Stimulated activated naive B cell treated with anti-CD40 and anti-IgM and Interleukin-4, amounts not matched to agents 10 μg/mL and 1 μg/mL and 100 μg/mL, for 72 hours (primary cell): ENCODE measurements around the gene VASP.

Experiments
- ATAC-seq, 2 donors: fragments of 150-1000 bp; cut with Tn5 transposase; replicated peaks; 2 replicates each; pipeline ENCODE4 v1.10.0; 2021; ENCODE audit warnings: moderate library complexity in 1 of 2
- DNase-seq: peaks from one replicate; pipeline ENCODE4 v3.0.0; 2021
- H3K27ac Mint-ChIP-seq: one replicate; pipeline ENCODE4 v1.8.0; 2022; ENCODE audit warnings: mild to moderate bottlenecking, mixed read lengths
- H3K27me3 Mint-ChIP-seq, 2 donors: one replicate each; pipeline ENCODE4 v1.8.0; 2022; ENCODE audit warnings: mixed read lengths in 2 of 2
- H3K36me3 Mint-ChIP-seq, 2 donors: one replicate each; pipeline ENCODE4 v1.8.0; 2022; ENCODE audit warnings: mixed read lengths in 2 of 2, mild to moderate bottlenecking in 1 of 2
- H3K4me1 Mint-ChIP-seq, 2 donors: one replicate each; pipeline ENCODE4 v1.8.0; 2022; ENCODE audit warnings: mixed read lengths in 2 of 2, mild to moderate bottlenecking in 1 of 2
- H3K4me3 Mint-ChIP-seq, 2 donors: one replicate each; pipeline ENCODE4 v1.8.0; 2022; ENCODE audit warnings: mild to moderate bottlenecking in 2 of 2, mixed read lengths in 2 of 2, moderate library complexity in 1 of 2
- H3K9me3 Mint-ChIP-seq, 2 donors: one replicate each; pipeline ENCODE4 v1.8.0; 2022; ENCODE audit warnings: mixed read lengths in 2 of 2, mild to moderate bottlenecking in 1 of 2

Gene VASP

DNA sequence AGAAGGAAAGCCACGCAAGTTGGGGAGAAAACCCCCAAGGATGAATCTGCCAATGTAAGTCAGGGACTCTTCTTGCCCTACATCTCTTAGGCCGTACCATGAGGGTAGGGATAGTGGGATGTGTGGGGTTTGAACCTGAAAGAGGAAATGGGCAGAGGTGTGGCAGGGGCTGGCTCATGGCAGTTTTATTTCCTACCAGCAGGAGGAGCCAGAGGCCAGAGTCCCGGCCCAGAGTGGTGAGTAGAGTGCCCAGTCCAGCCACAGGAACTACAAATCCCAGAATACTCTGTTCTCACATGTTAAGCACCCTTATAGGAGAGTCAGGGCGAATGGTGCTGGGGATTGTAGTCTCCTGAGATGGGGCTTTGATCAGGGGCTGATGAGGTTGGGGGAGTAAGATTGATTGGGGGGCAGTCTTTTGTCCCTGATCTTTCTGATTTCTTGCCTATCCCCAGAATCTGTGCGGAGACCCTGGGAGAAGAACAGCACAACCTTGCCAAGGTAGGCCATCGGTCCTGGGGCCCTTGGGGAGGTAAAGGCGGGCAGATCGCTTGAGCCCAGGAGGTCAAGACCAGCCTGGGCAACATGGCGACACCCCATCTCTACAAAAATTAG lies 16.5 kb downstream of the VASP start:
- Mint-ChIP-seq H3K4me3 (no peak overlapping the region), H3K36me3 (peaks cover 51 to 57% of the 10 kb centered on the region in 2 donors), H3K4me1 (peaks cover 30 to 57% of the 10 kb centered on the region in 2 donors), H3K9me3 (no peaks in the 10 kb centered on the region), H3K27me3 (no peaks in the 10 kb centered on the region), H3K27ac (peak overlapping the region; percentile 87)
- DNase-seq (peak; percentile 78), ATAC-seq (peak; percentile 95 to 97)

DNA sequence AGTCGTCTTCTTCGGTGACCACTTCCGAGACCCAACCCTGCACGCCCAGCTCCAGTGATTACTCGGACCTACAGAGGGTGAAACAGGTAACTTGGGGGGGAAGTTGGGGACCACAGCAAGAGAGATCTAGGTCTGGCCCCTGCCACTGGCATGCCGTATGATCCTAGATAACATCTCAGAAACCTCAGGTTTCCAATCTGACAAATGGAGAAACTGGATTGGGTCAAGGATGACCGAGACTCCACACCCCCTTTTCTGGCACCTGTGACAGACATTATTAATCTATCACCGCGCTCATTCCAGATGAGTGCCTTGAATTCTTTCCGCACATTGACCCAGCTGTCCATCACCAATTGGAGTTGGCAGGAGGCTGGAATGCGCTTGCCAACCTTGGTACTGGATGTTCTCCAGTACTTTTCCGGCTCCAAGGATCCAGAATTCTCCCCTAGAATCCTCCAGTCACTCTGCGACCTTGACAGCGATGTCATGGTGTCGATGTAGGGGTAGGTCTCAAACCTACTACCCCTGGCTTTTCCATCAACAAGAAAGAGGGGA lies 17.4 kb downstream of the VASP start:
- H3K27me3 Mint-ChIP-seq = no peaks in the 10 kb centered on the region
- H3K27ac Mint-ChIP-seq = no peak overlapping the region
- peak overlapping the region in 1 of 2 donors; percentile 28 for H3K4me3 Mint-ChIP-seq
- ATAC-seq = no peak
- peaks cover 54 to 62% of the 10 kb centered on the region in 2 donors for H3K36me3 Mint-ChIP-seq
- H3K9me3 Mint-ChIP-seq = no peaks in the 10 kb centered on the region
- no peak for DNase-seq
- peaks cover 33 to 66% of the 10 kb centered on the region in 2 donors for H3K4me1 Mint-ChIP-seq

DNA sequence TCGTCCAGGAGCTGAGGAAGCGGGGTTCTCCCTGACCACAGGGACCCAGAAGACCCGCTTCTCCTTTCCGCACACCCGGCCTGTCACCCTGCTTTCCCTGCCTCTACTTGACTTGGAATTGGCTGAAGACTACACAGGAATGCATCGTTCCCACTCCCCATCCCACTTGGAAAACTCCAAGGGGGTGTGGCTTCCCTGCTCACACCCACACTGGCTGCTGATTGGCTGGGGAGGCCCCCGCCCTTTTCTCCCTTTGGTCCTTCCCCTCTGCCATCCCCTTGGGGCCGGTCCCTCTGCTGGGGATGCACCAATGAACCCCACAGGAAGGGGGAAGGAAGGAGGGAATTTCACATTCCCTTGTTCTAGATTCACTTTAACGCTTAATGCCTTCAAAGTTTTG lies 18.9 kb downstream of the VASP start:
- H3K9me3 Mint-ChIP-seq = no peaks in the 10 kb centered on the region
- no peaks in the 10 kb centered on the region for H3K27me3 Mint-ChIP-seq
- H3K27ac Mint-ChIP-seq = peak overlapping the region; percentile 77
- ATAC-seq (no peak), DNase-seq (no peak)
- peaks cover 46 to 54% of the 10 kb centered on the region in 2 donors for H3K36me3 Mint-ChIP-seq
- no peak overlapping the region for H3K4me3 Mint-ChIP-seq
- H3K4me1 Mint-ChIP-seq = peaks cover 33 to 66% of the 10 kb centered on the region in 2 donors

DNA sequence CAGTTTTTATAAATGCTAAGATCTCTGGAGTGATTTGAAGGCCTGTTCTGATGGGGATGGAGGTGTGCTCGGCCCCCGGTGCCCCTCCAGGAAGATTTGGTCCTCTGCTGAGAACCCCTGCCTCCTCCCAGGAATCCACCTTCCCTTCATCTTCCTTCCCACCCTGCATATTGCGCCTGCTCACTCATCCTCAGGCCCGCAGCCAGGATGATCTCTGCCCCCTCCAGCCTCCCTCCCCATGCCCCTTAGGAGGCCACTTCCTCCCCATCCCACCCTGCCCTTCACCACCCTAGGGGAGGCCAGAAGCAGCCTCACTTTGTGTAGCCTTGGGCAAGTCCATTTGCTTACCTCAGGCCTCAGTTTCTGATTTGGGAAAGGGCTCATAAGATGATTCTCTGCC lies 19.7 kb downstream of the VASP start:
- no peak overlapping the region for H3K4me3 Mint-ChIP-seq
- no peaks in the 10 kb centered on the region for H3K27me3 Mint-ChIP-seq
- peaks cover 31 to 60% of the 10 kb centered on the region in 2 donors for H3K4me1 Mint-ChIP-seq
- no peak for ATAC-seq
- H3K36me3 Mint-ChIP-seq = peaks cover 50 to 56% of the 10 kb centered on the region in 2 donors
- H3K9me3 Mint-ChIP-seq = peaks cover 0 to 4% of the 10 kb centered on the region in 2 donors
- DNase-seq = no peak
- peak overlapping the region; percentile 68 for H3K27ac Mint-ChIP-seq

DNA sequence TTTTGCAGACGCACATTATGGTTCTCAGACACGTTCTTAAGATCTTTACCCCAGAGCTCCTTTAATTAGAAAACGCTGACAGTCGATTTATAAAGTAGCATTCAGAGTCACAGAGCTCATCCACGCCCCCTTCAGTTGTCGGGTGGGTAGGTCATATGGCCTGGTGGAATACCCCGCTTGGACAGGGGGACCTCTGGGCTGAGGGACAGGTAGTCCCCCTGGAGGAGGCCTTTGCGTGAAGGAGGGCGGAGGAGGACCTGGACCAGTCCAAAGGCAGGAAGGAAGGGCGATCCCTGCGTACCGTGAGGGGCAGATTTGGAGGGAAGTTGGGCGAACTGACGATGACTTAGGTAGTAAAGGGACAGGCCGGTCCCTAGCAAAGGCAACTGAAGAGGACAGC lies 20.5 kb downstream of the VASP start:
- no peak for ATAC-seq
- DNase-seq = no peak
- Mint-ChIP-seq H3K9me3 (peaks cover 0 to 4% of the 10 kb centered on the region in 2 donors), H3K36me3 (peaks cover 49 to 58% of the 10 kb centered on the region in 2 donors), H3K27ac (peak overlapping the region; percentile 68), H3K4me3 (peak overlapping the region in 1 of 2 donors; percentile 55), H3K4me1 (peaks cover 30 to 58% of the 10 kb centered on the region in 2 donors), H3K27me3 (no peaks in the 10 kb centered on the region)

DNA sequence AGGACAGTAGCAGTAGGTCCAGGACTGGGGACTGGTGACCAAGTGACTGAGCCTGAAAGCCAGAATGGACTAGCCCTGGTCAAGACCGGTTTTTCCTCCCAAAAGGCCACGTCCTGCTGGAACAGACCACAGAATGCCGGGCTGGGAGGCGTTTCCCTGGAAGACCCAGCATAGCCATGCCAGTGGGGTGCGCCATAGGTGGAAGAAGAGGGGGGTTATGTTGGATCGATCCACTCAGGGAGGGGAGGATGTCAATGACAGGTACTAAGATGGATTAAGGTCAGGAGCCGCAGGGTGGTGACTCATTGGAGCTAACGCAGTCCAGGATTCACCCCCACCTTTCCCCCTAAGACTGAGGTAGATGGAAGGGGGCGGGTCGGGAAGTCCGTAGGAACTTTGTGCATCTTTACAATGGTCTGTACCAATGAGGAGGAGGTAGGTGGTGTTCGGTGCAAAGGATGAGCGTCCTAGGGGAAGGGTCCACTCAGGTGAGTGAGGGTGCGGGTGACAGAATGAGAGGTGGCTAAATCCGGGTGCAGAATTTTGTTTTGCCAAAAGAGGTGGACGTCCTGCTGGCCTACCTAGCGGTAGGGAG lies 21.0 kb downstream of the VASP start:
- peak overlapping the region; percentile 83 for H3K27ac Mint-ChIP-seq
- peak overlapping the region; percentile 18 to 55 for H3K4me3 Mint-ChIP-seq
- DNase-seq = no peak
- peaks cover 49 to 57% of the 10 kb centered on the region in 2 donors for H3K36me3 Mint-ChIP-seq
- H3K9me3 Mint-ChIP-seq = peaks cover 0 to 4% of the 10 kb centered on the region in 2 donors
- H3K27me3 Mint-ChIP-seq = no peaks in the 10 kb centered on the region
- no peak for ATAC-seq
- peaks cover 30 to 56% of the 10 kb centered on the region in 2 donors for H3K4me1 Mint-ChIP-seq

DNA sequence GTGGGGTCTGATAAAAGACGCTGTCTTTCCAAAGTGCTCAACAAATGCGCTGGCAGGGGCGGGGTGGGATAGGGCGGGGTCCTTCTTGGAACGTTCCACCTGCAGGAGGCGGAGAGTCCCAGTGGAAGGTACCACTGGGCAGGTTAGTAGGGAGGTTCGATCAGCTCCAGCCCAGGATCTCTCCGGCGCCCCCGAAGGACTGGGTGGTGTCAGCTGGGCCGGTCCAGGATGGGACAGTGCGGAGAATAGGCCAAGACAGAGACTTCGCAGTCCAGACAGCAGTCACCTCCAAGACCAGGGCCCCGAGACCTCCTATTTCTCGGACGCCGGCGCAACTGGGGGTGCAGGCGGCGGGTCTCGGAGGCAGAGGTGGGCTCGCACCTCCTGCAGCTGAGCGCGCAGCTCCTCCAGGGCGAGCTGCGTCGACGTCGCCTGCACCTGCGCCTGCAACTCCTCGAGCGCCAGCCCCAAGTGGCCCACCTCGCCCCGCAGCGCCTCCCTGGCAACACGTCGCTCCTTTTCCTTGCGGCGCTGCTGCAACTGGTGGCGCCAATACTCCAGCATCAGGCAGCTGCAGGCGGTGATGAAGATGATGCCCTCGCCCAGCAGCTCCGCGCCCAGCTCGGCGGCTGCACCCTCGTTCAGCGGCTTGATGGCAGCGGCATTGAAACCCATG lies 21.6 kb downstream of the VASP start:
- Mint-ChIP-seq H3K4me1 (peaks cover 24 to 50% of the 10 kb centered on the region in 2 donors), H3K27ac (peak overlapping the region; percentile 71), H3K4me3 (peak overlapping the region; percentile 62 to 65), H3K36me3 (peaks cover 44 to 51% of the 10 kb centered on the region in 2 donors), H3K9me3 (peaks cover 0 to 4% of the 10 kb centered on the region in 2 donors), H3K27me3 (no peaks in the 10 kb centered on the region)
- peak; percentile 34 to 44 for ATAC-seq
- DNase-seq = no peak

DNA sequence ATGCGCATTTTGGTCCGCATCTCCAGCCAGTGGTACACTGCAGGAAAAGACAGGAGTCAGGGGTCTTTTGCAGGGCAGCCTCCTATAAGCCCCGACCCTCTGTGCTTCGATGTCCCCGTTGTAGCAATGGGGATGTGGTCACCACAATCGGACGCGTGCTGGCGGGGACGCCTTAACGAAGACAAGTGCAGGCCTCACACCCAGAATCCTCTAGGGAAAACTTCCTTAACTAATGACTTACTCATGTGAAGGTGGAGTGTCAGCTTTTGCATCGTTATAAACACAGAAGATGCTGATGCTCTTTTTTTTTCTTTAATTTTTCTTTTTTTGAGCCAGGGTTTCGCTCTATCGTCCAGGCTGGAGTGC lies 22.1 kb downstream of the VASP start:
- DNase-seq (no peak), ATAC-seq (peak in 1 of 2 donors; percentile 17)
- H3K27me3 Mint-ChIP-seq = no peaks in the 10 kb centered on the region
- peaks cover 40 to 46% of the 10 kb centered on the region in 2 donors for H3K36me3 Mint-ChIP-seq
- H3K4me3 Mint-ChIP-seq = peak overlapping the region; percentile 62 to 65
- H3K27ac Mint-ChIP-seq = peak overlapping the region; percentile 71
- H3K9me3 Mint-ChIP-seq = peaks cover 0 to 4% of the 10 kb centered on the region in 2 donors
- peaks cover 23 to 44% of the 10 kb centered on the region in 2 donors for H3K4me1 Mint-ChIP-seq

DNA sequence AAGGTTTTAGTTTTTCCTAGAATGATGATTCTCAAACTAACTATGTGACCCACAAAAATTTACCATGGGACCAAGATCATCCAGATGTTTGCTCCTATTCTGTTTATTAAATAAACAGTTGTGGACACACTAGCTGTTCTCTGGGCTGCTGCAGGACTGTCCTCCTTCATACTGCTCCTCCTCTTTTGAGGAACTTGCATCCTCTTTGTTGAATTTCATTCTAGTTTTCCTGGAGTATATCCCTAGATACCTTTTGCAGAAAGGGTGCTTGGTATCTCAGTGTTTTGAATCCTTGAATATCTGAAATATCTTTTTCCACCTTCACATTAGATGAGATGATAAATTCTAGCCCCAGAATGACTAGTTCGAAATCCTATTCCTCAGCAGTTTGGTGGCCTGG lies 24.1 kb downstream of the VASP start:
- H3K4me1 Mint-ChIP-seq = peaks cover 16 to 32% of the 10 kb centered on the region in 2 donors
- DNase-seq (no peak), ATAC-seq (no peak)
- H3K36me3 Mint-ChIP-seq = peaks cover 28 to 33% of the 10 kb centered on the region in 2 donors
- H3K4me3 Mint-ChIP-seq = no peak overlapping the region
- H3K27ac Mint-ChIP-seq = no peak overlapping the region
- no peaks in the 10 kb centered on the region for H3K27me3 Mint-ChIP-seq
- H3K9me3 Mint-ChIP-seq = peaks cover 0 to 4% of the 10 kb centered on the region in 2 donors

DNA sequence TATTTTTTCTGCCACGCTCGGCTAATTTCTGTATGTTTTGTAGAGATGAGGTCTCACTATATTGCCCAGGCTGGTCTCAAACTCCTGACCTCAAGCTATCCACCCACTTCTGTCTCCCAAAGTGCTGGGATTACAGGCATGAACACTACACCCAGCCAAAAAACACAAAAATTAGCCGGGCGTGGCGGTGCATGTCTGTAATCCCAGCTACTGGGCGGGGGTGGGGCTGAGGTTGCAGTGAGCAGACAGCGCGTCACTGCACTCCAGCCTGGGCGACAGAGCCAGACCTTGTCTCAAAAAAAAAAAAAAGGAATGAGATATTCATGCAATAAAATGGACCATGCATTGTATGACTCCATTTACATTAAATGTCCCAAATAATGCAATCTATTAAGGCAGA lies 32.2 kb downstream of the VASP start:
- Mint-ChIP-seq H3K27me3 (no peaks in the 10 kb centered on the region), H3K27ac (no peak overlapping the region), H3K36me3 (peaks cover 0 to 16% of the 10 kb centered on the region in 2 donors), H3K4me3 (no peak overlapping the region), H3K9me3 (peaks cover 0 to 3% of the 10 kb centered on the region in 2 donors), H3K4me1 (peaks cover 2 to 5% of the 10 kb centered on the region in 2 donors)
- ATAC-seq = no peak
- no peak for DNase-seq

DNA sequence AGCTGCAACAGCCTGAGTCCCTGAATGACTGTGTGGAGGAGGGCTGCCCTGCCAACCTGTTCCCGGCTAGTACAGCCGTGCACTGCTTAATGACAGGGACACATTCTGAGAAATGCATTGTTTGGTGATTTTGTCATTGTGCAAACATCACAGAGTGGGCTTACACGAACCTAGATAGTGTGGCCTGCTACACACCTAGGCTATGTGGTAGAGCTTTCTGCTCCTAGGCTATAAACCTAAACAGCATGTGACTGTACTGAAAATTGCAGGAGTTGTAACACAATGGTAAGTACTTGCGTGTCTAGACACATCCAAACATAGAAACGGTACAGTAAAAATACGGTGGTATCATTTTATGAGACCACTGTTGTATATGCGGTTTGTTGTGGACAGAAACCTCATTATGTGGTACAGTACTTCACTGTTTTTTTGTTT lies 35.0 kb downstream of the VASP start:
- no peaks in the 10 kb centered on the region for H3K27me3 Mint-ChIP-seq
- H3K27ac Mint-ChIP-seq = no peak overlapping the region
- H3K4me1 Mint-ChIP-seq = peaks cover 3 to 9% of the 10 kb centered on the region in 2 donors
- no peak overlapping the region for H3K4me3 Mint-ChIP-seq
- no peak for DNase-seq
- peaks cover 0 to 3% of the 10 kb centered on the region in 2 donors for H3K9me3 Mint-ChIP-seq
- ATAC-seq = no peak
- H3K36me3 Mint-ChIP-seq = peaks cover 0 to 12% of the 10 kb centered on the region in 2 donors

DNA sequence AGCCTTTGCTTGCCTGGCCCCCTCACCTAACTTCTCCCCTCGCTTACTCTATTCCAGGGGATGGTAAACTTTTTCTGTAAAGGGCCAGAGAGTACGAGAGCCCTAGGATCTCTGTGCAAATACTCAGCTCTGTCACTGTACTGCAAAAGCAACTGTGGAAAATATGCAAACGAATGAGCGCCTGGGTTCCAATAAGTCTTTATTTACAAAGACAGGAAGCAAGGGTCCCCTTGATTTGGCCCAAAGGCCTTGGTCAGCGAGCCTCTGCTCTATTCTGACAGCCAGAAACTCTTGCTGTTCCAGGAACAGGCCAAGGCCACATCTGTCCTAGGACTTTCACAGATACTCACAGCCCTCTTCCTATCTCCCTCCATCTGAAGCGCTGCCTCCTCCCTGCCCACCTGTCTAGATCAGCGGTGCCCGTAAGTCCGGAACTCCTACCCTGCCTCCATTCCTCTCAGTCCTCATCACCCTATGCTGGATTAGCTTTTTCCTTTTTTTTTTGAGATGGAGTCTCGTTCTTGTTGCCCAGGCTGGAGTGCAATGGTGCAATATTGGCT lies 40.0 kb downstream of the VASP start:
- ATAC-seq (no peak), DNase-seq (no peak)
- Mint-ChIP-seq H3K4me3 (no peak overlapping the region), H3K27ac (peak overlapping the region; percentile 14), H3K4me1 (peaks cover 7 to 20% of the 10 kb centered on the region in 2 donors), H3K27me3 (no peaks in the 10 kb centered on the region), H3K9me3 (no peaks in the 10 kb centered on the region), H3K36me3 (peaks cover 9 to 11% of the 10 kb centered on the region in 2 donors)

DNA sequence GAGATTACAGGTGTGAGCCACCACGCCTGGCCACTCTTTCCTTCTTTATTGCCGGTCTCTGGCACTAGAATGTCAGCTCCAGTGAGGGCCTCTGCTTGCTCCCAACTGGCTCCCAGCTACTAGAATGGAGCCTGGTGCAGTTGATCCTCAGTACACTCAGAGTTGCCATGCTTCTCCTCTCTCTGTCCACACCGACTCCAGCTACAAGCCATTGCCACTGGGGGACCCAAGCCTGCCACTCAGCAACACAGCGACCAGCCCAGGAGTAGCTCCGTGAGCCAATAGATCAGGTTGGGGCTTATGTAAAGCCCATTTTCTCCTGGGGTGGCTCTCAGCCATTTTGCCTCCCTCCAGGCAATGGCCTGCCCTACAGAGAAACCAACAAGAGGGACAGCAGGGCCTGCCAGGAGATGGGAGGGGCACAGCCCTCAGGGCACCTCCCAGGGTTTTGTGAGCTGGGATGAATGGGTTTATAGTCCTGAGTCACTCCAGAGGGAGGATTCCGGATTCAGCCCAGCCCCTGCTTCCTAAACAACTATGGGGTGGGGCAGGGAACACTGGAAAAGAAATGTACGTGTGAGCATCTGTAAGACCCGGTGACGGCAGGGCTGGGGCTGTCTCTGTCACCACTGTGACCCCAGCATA lies 40.8 kb downstream of the VASP start:
- no peaks in the 10 kb centered on the region for H3K9me3 Mint-ChIP-seq
- no peak for DNase-seq
- no peaks in the 10 kb centered on the region for H3K27me3 Mint-ChIP-seq
- H3K4me1 Mint-ChIP-seq = peaks cover 7 to 20% of the 10 kb centered on the region in 2 donors
- H3K4me3 Mint-ChIP-seq = no peak overlapping the region
- ATAC-seq = no peak
- H3K36me3 Mint-ChIP-seq = peaks cover 15 to 16% of the 10 kb centered on the region in 2 donors
- H3K27ac Mint-ChIP-seq = peak overlapping the region; percentile 59

DNA sequence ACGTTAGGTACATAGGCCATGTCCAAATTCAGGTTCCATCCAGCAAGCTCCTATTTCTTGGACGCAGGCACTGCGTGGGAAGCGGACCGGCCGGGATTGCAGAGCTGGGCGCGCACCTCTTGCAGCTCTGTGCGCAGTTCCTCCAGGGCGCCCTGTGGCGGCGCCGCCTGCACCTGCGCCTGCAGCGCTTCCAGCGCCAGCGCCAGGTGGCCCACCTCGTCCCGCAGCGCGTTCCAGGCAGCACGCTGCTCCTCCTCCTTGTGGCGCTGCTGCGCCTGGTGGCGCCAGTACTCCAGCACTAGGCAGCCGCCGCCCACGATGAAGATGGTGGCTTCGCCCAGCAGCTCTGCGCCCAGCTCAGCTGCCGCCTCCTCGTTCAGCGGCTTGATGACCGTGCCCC lies 46.2 kb downstream of the VASP start:
- Mint-ChIP-seq H3K27ac (no peak overlapping the region), H3K36me3 (peaks cover 17 to 22% of the 10 kb centered on the region in 2 donors), H3K4me3 (no peak overlapping the region), H3K9me3 (no peaks in the 10 kb centered on the region), H3K27me3 (no peaks in the 10 kb centered on the region), H3K4me1 (peaks cover 10 to 20% of the 10 kb centered on the region in 2 donors)
- ATAC-seq (no peak), DNase-seq (no peak)
